Liver (tissue), 3 donors: ENCODE results near the gene EXOC6B.

Experiments used
- EGR1 ChIP-seq, 2 donors: IDR thresholded peaks; 2 replicates each; pipeline ENCODE4 v1.6.1; 2016 to 2018; ENCODE audit warnings: antibody characterized with exemption in 2 of 2, low read depth in 2 of 2
- FOXA2 ChIP-seq: IDR thresholded peaks from 2 replicates; pipeline ENCODE4 v1.6.1; 2016; ENCODE audit warnings: antibody characterized with exemption
- RAD21 ChIP-seq, 2 donors: IDR thresholded peaks; 2 replicates each; pipeline ENCODE4 v1.6.1; 2016; ENCODE audit warnings: antibody characterized with exemption in 2 of 2, mild to moderate bottlenecking in 2 of 2
- RXRA ChIP-seq, 2 donors: IDR thresholded peaks; 2 replicates each; pipeline ENCODE4 v1.6.1; 2017 to 2018; ENCODE audit warnings: antibody characterized with exemption in 2 of 2, mild to moderate bottlenecking in 1 of 2
- TF ChIP-seq, protein P1 (sequence below): fragments of 150-350 bp; IDR thresholded peaks from 2 replicates; pipeline ENCODE4 v1.5.1; 2017; ENCODE audit warnings: improper control_type of control experiment, low read depth, low read length; ENCODE audit not compliant: missing input control
- TF ChIP-seq, protein P2 (sequence below): IDR thresholded peaks from 2 replicates; pipeline ENCODE4 v1.6.1; 2016; ENCODE audit warnings: antibody characterized with exemption
- TF ChIP-seq, protein P3 (sequence below): IDR thresholded peaks from 2 replicates; pipeline ENCODE4 v1.6.1; 2016; ENCODE audit warnings: antibody characterized with exemption, mild to moderate bottlenecking
- donor health status: healthy.
- donor health status: healthy.

DNA sequence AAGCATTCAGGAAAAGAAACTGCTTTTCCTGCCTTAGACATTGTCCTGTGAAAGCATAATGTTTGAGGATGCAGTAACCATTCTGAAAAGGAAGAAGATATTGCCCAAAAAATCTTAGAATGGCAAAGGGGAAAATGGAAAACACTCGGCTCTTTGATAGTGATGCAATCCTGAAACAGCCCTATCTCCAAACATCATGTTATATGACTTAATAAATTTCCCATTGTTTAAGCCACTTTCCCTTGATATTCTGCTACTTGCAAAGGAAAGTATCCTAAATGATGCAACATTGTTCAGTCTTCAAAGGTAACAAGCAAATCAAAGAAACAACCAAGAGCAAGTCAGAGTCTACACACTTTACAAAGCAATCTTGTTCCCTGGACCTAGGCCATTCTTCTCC is 78.5 kb downstream of the EXOC6B start:
- TF ChIP-seq, protein P1, sequence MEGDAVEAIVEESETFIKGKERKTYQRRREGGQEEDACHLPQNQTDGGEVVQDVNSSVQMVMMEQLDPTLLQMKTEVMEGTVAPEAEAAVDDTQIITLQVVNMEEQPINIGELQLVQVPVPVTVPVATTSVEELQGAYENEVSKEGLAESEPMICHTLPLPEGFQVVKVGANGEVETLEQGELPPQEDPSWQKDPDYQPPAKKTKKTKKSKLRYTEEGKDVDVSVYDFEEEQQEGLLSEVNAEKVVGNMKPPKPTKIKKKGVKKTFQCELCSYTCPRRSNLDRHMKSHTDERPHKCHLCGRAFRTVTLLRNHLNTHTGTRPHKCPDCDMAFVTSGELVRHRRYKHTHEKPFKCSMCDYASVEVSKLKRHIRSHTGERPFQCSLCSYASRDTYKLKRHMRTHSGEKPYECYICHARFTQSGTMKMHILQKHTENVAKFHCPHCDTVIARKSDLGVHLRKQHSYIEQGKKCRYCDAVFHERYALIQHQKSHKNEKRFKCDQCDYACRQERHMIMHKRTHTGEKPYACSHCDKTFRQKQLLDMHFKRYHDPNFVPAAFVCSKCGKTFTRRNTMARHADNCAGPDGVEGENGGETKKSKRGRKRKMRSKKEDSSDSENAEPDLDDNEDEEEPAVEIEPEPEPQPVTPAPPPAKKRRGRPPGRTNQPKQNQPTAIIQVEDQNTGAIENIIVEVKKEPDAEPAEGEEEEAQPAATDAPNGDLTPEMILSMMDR = no peak
- TF ChIP-seq RXRA (IDR thresholded peaks at IDR 0.05) (no peak), RAD21 (IDR thresholded peaks at IDR 0.05) (no peak), FOXA2 (no peak), EGR1 (IDR thresholded peaks at IDR 0.05; ENCODE audit: low read depth in 2 of 2) (no peak)
- TF ChIP-seq, protein P2, sequence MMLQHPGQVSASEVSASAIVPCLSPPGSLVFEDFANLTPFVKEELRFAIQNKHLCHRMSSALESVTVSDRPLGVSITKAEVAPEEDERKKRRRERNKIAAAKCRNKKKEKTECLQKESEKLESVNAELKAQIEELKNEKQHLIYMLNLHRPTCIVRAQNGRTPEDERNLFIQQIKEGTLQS = no peak
- TF ChIP-seq, protein P3, sequence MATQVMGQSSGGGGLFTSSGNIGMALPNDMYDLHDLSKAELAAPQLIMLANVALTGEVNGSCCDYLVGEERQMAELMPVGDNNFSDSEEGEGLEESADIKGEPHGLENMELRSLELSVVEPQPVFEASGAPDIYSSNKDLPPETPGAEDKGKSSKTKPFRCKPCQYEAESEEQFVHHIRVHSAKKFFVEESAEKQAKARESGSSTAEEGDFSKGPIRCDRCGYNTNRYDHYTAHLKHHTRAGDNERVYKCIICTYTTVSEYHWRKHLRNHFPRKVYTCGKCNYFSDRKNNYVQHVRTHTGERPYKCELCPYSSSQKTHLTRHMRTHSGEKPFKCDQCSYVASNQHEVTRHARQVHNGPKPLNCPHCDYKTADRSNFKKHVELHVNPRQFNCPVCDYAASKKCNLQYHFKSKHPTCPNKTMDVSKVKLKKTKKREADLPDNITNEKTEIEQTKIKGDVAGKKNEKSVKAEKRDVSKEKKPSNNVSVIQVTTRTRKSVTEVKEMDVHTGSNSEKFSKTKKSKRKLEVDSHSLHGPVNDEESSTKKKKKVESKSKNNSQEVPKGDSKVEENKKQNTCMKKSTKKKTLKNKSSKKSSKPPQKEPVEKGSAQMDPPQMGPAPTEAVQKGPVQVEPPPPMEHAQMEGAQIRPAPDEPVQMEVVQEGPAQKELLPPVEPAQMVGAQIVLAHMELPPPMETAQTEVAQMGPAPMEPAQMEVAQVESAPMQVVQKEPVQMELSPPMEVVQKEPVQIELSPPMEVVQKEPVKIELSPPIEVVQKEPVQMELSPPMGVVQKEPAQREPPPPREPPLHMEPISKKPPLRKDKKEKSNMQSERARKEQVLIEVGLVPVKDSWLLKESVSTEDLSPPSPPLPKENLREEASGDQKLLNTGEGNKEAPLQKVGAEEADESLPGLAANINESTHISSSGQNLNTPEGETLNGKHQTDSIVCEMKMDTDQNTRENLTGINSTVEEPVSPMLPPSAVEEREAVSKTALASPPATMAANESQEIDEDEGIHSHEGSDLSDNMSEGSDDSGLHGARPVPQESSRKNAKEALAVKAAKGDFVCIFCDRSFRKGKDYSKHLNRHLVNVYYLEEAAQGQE = no peak
